Endothelial cell (in vitro differentiated cells): Measurements from ENCODE around the gene UTP15. TPM values are rescaled to one million over a fixed set of nuclear protein-coding genes. Genes with fewer than 3 reads are reported as not detected.

Source experiments
- DNase-seq: peaks from one replicate; pipeline ENCODE4 v3.0.0; 2021; ENCODE audit warnings: low spot score
- H3K27ac Mint-ChIP-seq: one replicate; pipeline ENCODE4 v1.8.0; 2021; ENCODE audit warnings: mixed read lengths, inconsistent platforms; ENCODE audit not compliant: unreplicated experiment
- H3K27me3 Mint-ChIP-seq: one replicate; pipeline ENCODE4 v1.8.0; 2021; ENCODE audit warnings: mild to moderate bottlenecking, moderate library complexity, mixed read lengths, inconsistent platforms; ENCODE audit not compliant: unreplicated experiment
- H3K36me3 Mint-ChIP-seq: one replicate; pipeline ENCODE4 v1.8.0; 2021; ENCODE audit warnings: mild to moderate bottlenecking, low read depth, mixed read lengths, inconsistent platforms; ENCODE audit not compliant: unreplicated experiment
- H3K4me1 Mint-ChIP-seq: one replicate; pipeline ENCODE4 v1.8.0; 2021; ENCODE audit warnings: mild to moderate bottlenecking, mixed read lengths, inconsistent platforms; ENCODE audit not compliant: unreplicated experiment
- H3K4me3 Mint-ChIP-seq: one replicate; pipeline ENCODE4 v1.8.0; 2021; ENCODE audit warnings: mild to moderate bottlenecking, mixed read lengths, inconsistent platforms; ENCODE audit not compliant: unreplicated experiment
- H3K9me3 Mint-ChIP-seq: one replicate; pipeline ENCODE4 v1.8.0; 2021; ENCODE audit warnings: mixed read lengths, inconsistent platforms; ENCODE audit not compliant: unreplicated experiment
- total RNA-seq: library from RNA; stranded (reverse); fragmentation: NEBNext Ultra II Directional; extraction: Animal tissue kit (Norgen Biotek cat#: 25700); gene quantifications from one replicate; pipeline ENCODE4 v1.2.1, GENCODE V29; 2021; ENCODE audit not compliant: unreplicated experiment
- TF ChIP-seq, protein P1 (sequence below): fragments of 200-600 bp; sonication (generic); IDR thresholded peaks from one replicate; pipeline ENCODE4 v1.5.0; 2021; ENCODE audit warnings: antibody characterized with exemption; ENCODE audit not compliant: unreplicated experiment

Gene UTP15
- total RNA-seq, 1 donor from 2014 or later, result 17.2 TPM

GRCh38 chr5:73623060-73623459 is 57.5 kb downstream of the UTP15 start:
- DNase-seq, result no peak
- H3K36me3 Mint-ChIP-seq, result no peaks in the 10 kb centered on the region
- no peaks in the 10 kb centered on the region for H3K4me1 Mint-ChIP-seq
- H3K27me3 Mint-ChIP-seq, result peaks cover 8% of the 10 kb centered on the region
- TF ChIP-seq, protein P1, sequence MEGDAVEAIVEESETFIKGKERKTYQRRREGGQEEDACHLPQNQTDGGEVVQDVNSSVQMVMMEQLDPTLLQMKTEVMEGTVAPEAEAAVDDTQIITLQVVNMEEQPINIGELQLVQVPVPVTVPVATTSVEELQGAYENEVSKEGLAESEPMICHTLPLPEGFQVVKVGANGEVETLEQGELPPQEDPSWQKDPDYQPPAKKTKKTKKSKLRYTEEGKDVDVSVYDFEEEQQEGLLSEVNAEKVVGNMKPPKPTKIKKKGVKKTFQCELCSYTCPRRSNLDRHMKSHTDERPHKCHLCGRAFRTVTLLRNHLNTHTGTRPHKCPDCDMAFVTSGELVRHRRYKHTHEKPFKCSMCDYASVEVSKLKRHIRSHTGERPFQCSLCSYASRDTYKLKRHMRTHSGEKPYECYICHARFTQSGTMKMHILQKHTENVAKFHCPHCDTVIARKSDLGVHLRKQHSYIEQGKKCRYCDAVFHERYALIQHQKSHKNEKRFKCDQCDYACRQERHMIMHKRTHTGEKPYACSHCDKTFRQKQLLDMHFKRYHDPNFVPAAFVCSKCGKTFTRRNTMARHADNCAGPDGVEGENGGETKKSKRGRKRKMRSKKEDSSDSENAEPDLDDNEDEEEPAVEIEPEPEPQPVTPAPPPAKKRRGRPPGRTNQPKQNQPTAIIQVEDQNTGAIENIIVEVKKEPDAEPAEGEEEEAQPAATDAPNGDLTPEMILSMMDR, result no peak
- no peak overlapping the region for H3K27ac Mint-ChIP-seq
- H3K9me3 Mint-ChIP-seq, result no peaks in the 10 kb centered on the region
- H3K4me3 Mint-ChIP-seq, result no peak overlapping the region

- H3K36me3 Mint-ChIP-seq, result no peaks in the 10 kb centered on the region
- DNase-seq, result no peak
- no peak overlapping the region for H3K4me3 Mint-ChIP-seq
- no peaks in the 10 kb centered on the region for H3K4me1 Mint-ChIP-seq
- no peak overlapping the region for H3K27ac Mint-ChIP-seq
- TF ChIP-seq, protein P1, result no peak
- peaks cover 8% of the 10 kb centered on the region for H3K27me3 Mint-ChIP-seq
- H3K9me3 Mint-ChIP-seq, result no peaks in the 10 kb centered on the region
These were observed 58.4 kb downstream of the UTP15 start for GRCh38 chr5:73623901-73624404.

- H3K9me3 Mint-ChIP-seq, result no peaks in the 10 kb centered on the region
- H3K36me3 Mint-ChIP-seq, result no peaks in the 10 kb centered on the region
- H3K27ac Mint-ChIP-seq, result no peak overlapping the region
- TF ChIP-seq, protein P1, result no peak
- DNase-seq, result no peak
- no peak overlapping the region for H3K4me3 Mint-ChIP-seq
- H3K27me3 Mint-ChIP-seq, result peaks cover 8% of the 10 kb centered on the region
- no peaks in the 10 kb centered on the region for H3K4me1 Mint-ChIP-seq
These were observed 59.3 kb downstream of the UTP15 start for GRCh38 chr5:73624888-73625287.

- no peaks in the 10 kb centered on the region for H3K9me3 Mint-ChIP-seq
- H3K4me1 Mint-ChIP-seq, result no peaks in the 10 kb centered on the region
- peak overlapping the region; percentile 85 for H3K4me3 Mint-ChIP-seq
These were observed 59.9 kb downstream of the UTP15 start for GRCh38 chr5:73625372-73625943.

More at GRCh38 chr5:73625372-73625943, 59.9 kb downstream of the UTP15 start:
- TF ChIP-seq, protein P1, result no peak
- no peak for DNase-seq
- Mint-ChIP-seq H3K36me3 (no peaks in the 10 kb centered on the region), H3K27ac (no peak overlapping the region), H3K27me3 (peaks cover 8% of the 10 kb centered on the region)
